Renal cortex interstitium (tissue), 15 donors: Measurements from ENCODE around the gene ATF3. TPM values are rescaled to one million over a fixed set of nuclear protein-coding genes. Genes with fewer than 3 reads are reported as not detected.

Experiments
- DNase-seq, 11 donors: peaks; one replicate each; pipeline ENCODE4 v3.0.0-alpha.2; 2013; ENCODE audit warnings: low read depth in 9 of 11, low spot score in 4 of 11; ENCODE audit errors: extremely low read depth in 1 of 11
- long read RNA-seq, 16 experiments: transcript quantifications; one replicate each; lab custom pipeline, GENCODE V29; 2026
- polyA plus RNA-seq, 3 donors: library from polyadenylated mRNA; unstranded; fragments of 120-200 nt; gene quantifications; one replicate each; pipeline ENCODE4 v1.2.1, GENCODE V29; 2013; ENCODE audit not compliant: insufficient read length in 3 of 3

The ATF3 gene, protein sequence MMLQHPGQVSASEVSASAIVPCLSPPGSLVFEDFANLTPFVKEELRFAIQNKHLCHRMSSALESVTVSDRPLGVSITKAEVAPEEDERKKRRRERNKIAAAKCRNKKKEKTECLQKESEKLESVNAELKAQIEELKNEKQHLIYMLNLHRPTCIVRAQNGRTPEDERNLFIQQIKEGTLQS
- 10 to 100 TPM; 13.2 to 33.4 (median 18.5) TPM for polyA plus RNA-seq
- long read RNA-seq, donor 1, partial matches to known transcripts, result 0 of 1 reads
- long read RNA-seq, donor 1, other reads (novel, unspliced or antisense), result 0 of 1 reads
- long read RNA-seq, donor 2, partial matches to known transcripts, result 0 of 1 reads
- long read RNA-seq, donor 2, other reads (novel, unspliced or antisense), result 0 of 1 reads
- long read RNA-seq, donor 3, partial matches to known transcripts, result 0 of 6 reads
- long read RNA-seq, donor 3, other reads (novel, unspliced or antisense), result 0 of 6 reads
- long read RNA-seq, donor 4, result 0 reads
- long read RNA-seq, donor 5, result 0 reads
- long read RNA-seq, donor 6, partial matches to known transcripts, result 0 of 4 reads
- long read RNA-seq, donor 6, other reads (novel, unspliced or antisense), result 0 of 4 reads
- long read RNA-seq, donor 7, partial matches to known transcripts, result 0 of 1 reads
- long read RNA-seq, donor 7, other reads (novel, unspliced or antisense), result 0 of 1 reads
- long read RNA-seq, donor 8, partial matches to known transcripts, result 81 of 86 reads
- long read RNA-seq, donor 8, other reads (novel, unspliced or antisense), result 0 of 86 reads
- long read RNA-seq, donor 9, result 0 reads
- long read RNA-seq, donor 10, result 0 reads
- long read RNA-seq, donor 11, partial matches to known transcripts, result 0 of 3 reads
- long read RNA-seq, donor 11, other reads (novel, unspliced or antisense), result 0 of 3 reads
- long read RNA-seq, donor 12, partial matches to known transcripts, result 0 of 1 reads
- long read RNA-seq, donor 12, other reads (novel, unspliced or antisense), result 0 of 1 reads
- long read RNA-seq, donor 13, partial matches to known transcripts, result 0 of 5 reads
- long read RNA-seq, donor 13, other reads (novel, unspliced or antisense), result 0 of 5 reads
- long read RNA-seq, donor 14, partial matches to known transcripts, result 0 of 2 reads
- long read RNA-seq, donor 14, other reads (novel, unspliced or antisense), result 0 of 2 reads
- long read RNA-seq, donor 15, partial matches to known transcripts, result 0 of 1 reads
- long read RNA-seq, donor 15, other reads (novel, unspliced or antisense), result 0 of 1 reads
- long read RNA-seq, donor 16, partial matches to known transcripts, result 0 of 1 reads
- long read RNA-seq, donor 16, other reads (novel, unspliced or antisense), result 0 of 1 reads

DNA sequence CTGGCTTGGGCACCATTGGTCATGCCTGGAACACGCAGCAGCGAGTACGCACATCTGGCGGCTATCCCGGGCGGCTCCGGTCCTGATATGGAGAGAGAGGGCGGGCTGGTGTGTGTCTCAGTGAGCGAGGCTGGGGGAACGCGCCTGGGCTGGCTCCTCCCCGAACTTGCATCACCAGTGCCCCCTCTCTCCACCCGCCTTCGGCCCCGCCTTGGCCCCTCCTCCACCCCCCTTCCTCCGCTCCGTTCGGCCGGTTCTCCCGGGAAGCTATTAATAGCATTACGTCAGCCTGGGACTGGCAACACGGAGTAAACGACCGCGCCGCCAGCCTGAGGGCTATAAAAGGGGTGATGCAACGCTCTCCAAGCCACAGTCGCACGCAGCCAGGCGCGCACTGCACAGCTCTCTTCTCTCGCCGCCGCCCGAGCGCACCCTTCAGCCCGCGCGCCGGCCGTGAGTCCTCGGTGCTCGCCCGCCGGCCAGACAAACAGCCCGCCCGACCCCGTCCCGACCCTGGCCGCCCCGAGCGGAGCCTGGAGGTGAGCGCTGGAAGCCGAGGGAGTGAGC is at the start of gene ATF3:
ATF3 (plus strand) TSS at position 370 of the 567 bp plus-strand sequence. CDS start 6,261 bp downstream, outside the sequence.
- peak; percentile 90 to 97 (median 94) for DNase-seq

DNA sequence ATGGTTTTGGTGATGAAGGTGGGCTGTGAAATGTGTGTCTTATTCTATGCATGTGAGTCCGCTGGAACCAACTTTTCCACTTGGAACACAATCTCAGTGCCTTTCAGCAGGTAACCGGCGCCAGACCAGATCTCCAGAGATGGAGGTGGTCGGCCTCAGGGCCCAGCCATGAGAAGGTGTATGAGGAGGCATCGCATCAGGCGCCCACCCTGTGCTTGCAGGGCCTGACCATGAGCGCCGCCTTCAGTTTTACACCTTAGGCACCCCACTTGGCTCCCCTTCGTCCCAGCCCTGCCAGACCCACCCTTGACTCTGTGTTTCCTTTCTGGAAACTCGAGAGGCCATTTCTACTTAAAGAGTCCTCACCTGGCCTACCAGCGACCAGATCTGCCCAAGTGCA is 48.6 kb upstream of the ATF3 start:
- DNase-seq, result no peak

DNA sequence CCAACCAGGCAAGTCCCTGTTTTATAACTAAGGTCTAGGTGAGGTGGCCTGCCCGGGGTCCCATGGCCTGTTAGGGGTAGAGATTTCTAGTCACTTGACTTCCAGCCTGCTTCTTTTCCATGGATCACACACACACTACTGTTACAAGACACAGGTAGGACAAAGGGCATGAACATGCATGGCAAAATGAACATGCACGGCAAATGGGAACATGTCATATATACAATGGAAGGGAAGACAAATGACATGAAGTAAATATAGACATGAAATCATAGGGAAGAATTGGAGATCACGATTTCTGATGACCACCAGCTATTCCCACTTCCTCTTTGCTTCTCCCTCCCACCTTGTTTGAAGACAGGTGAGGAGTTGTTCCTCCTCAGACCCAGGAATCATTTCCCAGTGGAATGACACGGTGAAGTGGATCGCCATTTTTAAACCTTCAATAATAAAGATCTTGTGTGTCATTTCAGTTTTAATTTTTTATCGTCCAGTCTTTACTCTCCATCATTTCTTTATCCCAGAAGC is 47.6 kb upstream of the ATF3 start:
- no peak for DNase-seq

DNA sequence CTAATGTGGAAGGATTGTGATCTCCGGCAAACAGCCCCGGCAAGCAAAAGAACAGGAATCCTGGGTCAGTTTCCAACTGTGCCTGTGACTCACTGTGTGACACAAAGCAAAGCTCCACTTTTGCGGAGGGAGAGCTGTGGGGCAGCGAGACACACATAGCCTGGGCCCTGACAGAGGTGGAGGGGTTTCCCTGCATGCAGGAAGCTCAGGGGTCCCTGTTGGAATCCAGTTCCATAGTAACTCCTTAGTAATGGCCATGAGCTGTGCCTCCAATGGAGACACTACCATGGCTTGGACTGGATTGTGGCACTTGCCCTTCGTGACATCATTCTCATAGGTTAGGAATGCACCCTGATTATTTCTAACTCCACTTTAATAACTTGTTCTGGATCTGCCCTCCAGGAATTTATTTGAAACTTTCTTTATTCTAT is 47.0 kb upstream of the ATF3 start:
- peak in 1 of 11 donors; percentile 27 for DNase-seq

DNA sequence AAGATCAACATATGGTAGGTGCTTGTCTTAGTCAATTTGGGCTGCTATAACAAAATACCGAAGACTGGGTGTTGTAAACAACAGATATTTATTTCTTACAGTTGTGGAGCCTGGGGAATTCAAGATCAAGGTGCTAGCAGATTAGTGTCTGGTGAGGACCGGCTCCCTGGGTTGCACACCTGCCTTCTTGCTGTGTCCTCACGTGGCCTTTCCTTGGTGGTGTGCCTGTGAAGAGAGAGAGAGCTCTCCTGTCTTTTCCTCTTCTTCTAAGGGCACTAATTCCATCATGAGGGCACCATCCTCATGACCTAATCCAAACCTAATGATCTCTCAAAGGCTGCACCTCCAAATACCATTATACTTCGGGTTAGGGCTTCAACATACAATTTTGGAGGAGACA is 45.8 kb upstream of the ATF3 start:
- DNase-seq, result no peak

DNA sequence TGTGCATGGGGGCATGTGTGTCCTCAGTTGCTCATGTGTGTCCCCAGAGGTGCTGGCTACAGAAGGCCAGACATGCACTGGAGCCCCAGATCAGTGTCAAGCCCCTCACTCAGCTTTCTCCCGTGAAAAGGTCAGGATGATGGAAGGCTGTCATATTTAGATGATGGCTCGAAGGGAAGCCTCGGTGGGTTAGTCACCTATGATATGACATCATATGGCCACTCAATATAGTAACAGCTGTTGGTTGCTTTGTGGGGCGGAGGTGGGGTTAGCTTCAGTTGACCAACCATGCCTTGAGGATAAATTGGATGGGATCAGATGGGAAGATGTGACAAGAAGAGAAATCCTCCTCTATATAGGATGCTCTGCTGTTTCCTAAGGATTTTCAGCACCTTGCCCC is 43.5 kb upstream of the ATF3 start:
- no peak for DNase-seq

DNA sequence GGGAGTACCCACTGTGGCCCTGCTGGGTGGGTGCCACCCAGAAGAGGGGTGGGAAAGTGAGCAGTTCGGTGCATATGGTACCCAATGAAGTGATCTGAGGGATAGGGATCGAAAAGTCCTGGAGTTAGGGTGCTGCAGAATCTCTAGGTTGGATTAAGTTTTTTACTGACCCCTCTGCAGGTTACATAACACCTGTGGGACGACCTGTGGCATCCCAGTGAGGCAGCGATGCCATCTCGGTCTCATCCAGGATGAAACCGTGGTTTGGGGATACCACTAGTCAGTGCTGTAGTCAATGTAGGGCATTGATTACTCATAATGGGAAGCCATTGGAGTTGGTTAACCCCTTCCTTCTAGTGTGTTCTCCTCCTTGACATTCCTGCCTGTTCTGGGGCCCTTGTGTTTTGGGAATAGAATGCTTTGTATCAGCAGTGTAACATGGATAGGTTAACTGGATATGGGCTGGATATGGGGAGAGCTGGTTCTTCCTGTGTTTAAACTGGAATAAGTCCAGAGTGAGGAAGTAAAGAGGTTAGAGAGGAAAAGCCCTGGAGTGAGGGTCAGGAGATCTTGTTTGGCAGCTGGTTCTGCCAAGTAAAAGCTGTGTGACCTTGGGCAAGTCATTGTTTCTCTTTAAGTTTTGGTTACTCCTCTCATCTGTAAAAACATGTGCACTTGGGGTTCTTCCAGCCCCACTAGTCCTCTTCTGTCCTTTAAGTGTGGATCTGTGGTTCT is 42.8 kb upstream of the ATF3 start:
- DNase-seq, result no peak

DNA sequence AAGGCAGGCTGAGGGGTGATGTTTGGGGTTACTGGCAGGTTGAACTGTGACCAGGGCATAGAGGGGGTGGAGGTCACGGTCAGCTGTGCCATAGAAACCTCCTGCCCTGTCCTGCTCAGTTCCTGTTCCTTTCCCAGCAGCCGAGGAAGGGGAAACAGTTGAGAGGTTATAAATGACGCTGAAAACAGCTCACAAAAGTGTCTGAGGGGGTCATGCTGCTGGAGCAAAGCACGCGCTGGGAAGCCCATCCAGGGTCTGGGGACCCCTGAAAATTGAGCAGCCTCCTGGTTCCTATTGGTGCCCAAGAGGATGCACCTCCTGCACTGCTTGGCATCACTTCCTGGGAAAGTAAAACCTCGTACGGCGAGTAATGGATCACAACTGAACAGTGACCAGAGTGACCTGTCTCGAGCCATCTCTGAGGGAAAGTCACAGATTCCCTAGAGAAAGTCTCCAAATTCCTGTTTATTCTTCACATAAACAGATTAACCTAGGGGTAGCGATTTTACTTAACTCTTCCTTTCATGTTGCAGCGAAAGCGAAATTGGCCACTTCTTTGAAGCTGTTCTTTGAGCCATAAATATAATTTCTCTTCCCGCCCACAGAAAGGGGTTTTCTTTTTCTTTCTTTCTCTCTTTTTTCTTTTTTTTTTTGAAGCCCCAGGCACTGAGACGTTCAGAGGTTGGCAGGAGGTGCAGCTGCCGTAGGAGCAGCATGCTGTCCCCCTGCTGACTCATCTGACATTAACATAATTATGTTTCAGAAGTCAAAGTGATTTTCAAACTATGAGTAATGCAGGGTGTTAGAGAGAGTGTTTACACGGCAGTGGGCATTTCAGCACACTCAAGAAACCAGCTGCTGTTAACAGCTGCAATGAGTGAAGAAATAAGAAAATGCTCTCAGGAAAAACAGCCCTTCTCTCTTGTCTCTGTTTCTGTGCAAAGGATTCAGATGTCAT is 41.8 kb upstream of the ATF3 start:
- peak in 6 of 11 donors; percentile 13 to 37 (median 18) for DNase-seq

DNA sequence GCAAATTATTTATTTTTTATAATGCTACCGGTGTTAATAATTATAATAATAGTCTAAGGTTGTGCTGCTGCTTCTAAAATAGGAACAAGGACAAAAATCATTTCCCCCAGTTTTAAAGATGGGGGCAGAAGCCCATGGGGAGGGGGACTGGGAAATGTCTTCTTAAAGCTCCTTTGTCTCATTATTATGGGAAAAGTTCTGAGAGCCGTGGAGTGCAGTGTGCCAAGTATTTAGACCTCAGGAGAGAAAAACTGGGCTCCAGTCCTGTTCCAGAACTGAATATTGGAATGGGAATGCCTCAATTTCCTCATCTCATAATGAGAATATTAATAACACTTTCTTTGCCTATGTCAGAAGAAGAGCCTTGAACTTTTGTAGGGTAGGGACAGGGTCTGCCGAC is 40.9 kb upstream of the ATF3 start:
- DNase-seq, result no peak

DNA sequence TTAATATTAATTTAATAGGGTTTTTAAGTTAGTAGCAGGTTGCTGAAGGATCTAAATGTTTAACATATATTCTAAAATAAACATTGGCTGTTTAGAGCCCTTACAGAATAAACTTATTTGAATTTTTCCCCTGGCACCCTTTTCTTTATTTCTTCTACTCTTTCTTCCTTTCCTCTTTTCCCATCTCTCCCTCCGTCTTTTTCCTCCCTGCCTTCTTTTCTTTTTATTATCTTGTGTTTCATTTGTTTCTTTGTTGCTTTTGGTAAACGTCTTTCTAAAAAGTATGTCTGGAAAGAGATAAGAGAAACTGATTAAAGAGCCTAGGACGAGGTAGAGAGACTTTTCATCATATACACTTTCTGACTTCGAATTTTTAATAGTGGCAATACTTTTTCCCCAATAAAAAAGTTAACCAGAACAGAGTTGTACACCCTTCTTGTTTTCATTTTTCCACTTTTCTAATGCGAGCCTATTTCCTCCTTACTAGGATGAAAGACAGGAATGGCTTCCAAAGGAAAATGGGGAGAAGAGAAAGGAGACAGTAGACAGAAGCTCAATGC is 39.5 kb upstream of the ATF3 start:
- DNase-seq, result no peak

DNA sequence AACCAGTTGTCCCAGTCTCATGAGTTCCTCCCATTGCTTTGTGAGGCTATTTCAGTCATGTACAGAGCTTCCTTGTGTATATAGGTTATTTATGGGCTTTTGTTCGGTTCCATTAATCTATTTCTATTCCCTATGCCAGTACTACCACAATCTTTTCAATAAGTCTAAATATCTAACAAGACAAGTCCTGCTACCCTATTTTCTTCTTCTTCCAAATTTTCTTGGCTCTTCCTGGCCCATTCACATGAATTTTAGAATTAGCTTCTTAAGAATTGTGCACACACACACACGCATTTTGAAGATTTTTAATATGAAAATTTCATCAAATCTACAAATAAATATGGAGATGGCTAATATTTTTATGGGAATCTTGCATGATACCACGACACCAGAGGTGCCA is 33.8 kb upstream of the ATF3 start:
- no peak for DNase-seq

DNA sequence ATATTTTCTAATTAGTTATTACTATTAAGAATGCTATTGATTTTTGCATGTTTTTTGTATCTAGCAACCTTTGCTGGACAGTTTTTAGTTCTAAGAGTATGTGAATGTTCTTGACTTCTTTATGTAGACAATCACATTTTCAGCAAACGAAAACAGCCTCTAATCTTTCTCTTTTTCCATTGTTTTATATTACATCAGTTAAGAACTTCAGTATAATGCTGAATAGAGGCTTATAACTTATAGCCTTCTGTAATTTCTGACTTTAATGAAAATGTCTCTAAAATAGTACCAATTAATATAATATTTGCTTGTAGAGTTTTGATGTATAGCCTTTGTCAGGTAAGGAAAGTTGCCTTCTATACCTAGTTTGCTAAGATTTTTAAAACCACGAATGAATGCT is 33.2 kb upstream of the ATF3 start:
- no peak for DNase-seq

DNA sequence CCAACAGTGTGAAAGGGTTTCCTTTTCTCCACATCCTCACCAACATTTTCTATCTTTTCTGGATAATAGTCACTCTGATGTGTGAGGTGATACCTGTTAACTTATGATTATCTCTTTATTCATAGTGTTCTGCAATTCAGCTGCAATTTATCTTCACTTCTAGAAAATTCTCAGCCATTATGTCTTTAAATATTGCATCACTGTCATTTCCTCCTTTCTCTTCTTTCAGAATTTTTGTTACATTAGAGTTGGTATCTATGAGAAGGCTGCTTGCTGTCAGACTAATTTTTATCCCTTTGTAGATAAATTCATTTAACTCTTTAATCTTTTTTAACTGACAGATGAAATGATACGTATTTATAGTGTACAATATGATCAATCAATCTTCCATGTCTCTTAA is 30.5 kb upstream of the ATF3 start:
- DNase-seq, result no peak

DNA sequence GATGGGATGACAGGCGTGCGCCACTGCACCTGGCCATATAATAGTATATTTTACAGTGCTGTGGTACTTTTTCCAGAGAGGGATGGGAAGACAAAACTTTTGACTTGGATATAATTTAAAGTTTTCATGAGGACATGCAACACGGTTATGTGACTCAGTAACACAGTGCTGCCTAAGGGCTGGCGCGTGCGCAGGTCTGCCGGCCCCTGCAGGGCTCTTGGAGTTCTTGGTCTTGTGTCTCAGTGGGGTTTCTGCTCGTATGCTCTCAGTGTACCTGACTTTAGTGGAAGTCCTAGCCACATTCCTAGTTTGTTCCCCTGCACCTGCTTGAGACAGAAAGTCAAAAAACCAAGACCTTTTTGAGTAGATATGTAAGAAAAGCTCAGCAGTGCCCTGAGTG is 27.5 kb upstream of the ATF3 start:
- DNase-seq, result no peak

DNA sequence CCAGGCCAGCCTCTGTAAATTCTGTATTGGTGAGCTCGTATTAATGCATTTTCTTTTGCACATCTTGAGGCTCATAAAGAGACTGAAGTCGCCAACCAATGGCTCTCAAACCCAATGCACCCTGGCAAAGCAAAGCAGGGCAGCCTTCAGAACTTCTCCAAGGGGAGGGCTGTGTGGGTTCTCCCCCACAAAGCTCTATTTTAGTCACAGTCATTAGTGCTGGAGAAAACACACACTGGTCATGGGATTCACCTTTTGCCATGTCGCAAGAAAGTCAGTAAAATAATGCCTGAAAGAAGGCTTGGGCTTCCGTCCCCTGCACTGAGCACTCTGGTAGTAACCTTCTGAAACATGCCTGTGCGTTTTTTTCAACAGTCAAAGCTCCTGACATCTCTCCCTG is 26.3 kb upstream of the ATF3 start:
- DNase-seq, result no peak

DNA sequence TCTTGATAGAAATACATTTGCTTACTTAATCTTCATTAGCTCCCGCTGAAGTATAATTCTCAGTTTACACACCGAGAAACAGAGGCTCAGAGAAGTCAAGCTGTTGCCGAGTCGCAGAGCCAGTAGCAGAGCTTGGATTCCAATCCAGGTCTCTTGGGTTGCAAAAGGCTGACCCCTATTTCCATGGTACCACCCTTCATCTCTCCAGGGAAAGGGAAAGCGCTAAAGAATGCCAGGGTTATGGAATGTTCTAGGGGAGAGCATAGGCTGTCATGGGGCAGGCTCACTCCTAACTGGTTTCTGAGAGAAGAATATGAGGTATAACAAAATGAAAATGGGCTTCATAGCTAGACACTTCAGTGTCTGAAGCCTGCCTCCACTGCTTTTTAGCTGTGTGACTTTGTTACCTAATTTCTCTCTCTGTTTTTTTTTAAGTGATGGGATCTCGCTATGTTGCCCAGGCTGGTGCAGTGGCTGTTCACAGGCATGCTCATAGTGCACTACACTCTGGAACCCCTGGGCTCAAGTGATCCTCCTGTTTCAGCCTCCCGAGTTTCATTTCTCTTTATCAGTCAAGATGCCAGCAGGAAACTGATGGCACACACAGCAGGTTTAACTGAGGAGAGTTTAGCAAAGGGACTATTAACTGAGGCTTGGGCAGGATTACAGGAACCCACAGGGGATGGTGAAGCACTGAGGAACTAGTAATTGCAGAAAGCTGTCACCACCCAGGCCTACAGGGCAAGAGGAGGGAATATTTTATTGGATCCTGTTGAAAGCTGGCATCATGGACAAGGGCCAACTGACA is 25.5 kb upstream of the ATF3 start:
- DNase-seq, result no peak
